HG03575 (cell line): ENCODE results near the gene ADAMTS7.
"Not testable (repeated sequence)": the region's sequence is repeated elsewhere in the genome, so short reads cannot be mapped to it uniquely, and the experiment has no call there.

ENCODE experiments used
- ATAC-seq: cut with Tn5 transposase; IDR thresholded peaks from one replicate; pipeline ENCODE4 v1.9.1; 2021; ENCODE audit not compliant: unreplicated experiment, insufficient number of reproducible peaks, low FRiP score; ENCODE audit errors: extremely low read depth

ADAMTS7 gene

DNA sequence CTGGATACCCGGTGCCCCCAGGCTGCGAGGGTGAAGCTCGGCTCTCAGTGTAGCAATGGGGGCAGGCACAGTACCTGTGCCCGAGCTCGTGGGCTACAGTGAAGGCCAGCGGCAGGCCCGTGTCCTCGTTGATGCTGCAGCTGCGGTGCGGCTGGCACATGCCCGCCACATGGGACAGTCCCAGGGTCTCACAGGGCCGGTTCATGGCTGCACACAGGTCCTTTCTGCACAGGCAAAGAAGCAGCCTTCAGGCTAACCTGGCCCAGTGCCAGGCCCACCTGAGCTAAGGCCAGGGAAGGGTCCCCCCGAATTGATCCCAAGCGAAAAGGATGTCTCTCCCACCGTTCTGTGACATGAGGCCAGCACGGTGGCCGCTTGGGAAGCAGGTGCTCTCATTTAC is 21.6 kb downstream of the ADAMTS7 start:
- ATAC-seq, result no peak

DNA sequence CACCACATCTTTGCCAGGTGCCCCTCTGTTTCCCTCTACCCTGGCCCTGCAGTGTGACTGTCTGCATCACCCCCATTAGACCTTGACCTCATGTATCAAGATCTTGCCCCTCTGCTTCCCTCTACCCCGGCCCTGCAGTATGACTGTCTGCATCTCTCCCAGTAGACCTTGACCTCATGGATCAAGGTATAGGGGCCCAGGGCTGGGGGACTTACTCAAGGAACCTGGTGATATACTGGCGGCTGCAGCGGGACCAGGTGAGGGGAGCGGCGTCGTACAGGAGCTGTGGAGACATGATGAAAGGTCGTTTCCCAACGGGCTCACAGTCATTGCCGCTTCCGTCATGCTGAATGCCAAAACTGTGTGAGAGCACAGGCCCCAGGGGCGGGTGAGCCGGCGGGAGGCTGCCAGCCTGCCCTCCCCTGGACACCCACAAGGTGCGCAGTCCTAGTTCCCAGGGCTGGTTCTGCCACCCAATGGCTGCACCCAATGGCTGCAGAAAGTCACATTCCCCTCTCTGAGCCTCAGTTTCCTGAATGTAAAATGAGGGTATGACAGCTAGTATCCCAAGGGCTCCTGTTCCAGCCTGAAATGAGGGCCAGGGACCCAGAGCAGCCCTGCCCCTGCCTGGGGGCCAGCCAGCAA is 23.1 kb downstream of the ADAMTS7 start:
- ATAC-seq, result no peak

DNA sequence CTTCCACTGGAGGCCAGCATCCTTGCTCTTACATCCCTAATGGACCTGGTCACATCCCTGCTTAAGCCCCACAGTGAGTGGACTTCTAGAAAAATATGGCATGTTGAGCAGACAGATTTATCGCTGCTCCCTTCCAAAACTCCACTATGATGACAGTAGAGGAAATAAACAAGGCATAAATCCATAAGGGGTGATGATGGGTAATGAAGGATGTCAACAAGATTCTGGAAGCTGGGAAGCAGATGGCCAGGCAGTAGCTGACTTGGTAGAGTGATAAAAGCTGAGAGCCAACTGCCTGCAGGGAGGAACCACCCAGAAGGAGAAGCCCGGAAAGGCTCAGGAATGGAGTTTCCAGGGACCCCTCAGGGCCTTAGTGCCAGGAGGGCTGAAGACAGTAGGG is 28.9 kb downstream of the ADAMTS7 start:
- ATAC-seq, result not testable (repeated sequence)

DNA sequence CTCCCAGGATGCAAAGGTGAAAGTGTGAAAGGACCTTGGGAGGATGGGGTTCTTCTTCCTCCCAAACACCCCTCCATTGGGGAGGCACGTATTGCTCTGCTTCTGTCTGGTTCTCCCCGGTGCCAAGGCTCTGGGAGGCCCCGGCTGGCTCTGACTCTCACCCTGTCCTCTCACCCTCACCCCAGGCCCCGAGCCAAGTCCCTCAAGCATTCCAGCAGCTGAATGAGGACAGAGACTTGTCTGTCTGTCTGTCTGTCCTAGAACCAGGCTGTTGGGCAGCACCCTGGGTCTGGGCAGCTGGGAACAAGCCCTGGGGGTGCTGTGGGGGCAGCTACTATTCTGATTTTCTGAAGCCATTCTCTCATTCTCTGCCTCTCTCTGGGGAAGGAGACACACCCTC is 29.9 kb downstream of the ADAMTS7 start:
- not testable (repeated sequence) for ATAC-seq

DNA sequence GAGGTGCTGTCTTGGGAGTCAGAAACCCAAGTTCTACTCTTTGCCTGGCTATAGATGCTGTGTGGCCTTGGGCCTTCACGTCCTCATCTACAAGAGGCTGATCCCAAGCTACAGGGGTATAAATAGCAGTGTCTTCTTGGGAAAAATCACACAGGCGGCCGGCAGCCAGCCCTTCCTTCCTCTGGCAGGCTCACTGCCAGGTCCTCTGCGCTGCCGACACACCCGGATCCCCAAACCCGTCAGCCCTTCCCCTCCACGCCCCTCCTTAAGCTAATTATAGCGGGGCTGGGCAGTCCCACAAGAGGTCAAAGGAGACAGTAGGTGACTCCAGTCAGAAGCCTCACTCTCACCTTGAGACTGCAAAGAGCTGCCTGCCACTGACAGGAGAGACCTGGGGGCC is 31.3 kb downstream of the ADAMTS7 start:
- ATAC-seq, result not testable (repeated sequence)

DNA sequence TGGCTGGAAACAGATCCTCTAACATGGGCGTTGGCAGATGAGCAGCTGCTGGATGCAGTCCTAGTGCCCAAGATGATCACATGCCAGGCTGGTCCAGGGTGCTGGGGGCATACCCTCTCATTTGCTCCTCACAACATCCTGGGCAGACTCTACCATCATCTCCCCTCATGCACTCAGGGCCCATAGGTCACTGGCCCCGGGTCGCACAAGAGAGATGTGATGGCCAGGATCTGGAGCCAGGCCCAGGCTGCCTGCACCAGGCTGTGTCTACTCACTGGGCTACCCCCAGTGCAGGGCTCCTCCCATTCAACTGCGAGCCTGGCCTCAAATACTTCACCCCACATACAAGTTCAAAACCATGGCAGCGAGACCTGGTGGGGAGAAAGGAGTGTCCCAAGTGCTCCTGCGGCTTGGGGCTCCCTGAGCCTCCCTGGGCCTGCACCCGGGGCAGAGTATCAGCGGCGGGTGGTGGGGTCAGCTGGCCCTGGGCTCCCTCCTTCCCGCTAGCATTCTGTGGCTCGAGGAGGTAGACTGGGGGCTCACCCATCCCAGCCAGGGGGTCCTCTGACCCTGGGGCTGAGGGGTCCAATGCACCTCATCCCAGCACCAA is 32.0 kb downstream of the ADAMTS7 start:
- ATAC-seq, result not testable (repeated sequence)

DNA sequence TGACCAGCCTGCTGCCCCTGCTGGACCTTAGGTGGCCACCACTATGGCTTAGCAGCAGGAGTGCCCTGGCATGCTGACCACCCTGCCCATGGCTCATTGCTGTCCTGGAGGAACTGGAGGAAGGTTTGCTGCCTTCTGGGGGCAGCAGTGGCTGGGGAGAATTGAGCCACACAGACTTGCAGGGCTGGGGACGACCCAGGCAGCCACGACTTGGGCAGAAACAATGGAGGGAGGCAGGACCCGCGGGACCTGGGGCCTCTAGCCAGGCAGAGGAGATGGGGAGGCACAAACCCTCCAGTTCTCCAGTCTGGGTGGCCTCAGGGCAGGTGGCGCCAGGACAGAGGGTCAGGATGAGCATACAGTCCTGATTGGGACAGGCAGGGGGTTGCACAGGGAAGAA is 32.8 kb downstream of the ADAMTS7 start:
- no peak for ATAC-seq

DNA sequence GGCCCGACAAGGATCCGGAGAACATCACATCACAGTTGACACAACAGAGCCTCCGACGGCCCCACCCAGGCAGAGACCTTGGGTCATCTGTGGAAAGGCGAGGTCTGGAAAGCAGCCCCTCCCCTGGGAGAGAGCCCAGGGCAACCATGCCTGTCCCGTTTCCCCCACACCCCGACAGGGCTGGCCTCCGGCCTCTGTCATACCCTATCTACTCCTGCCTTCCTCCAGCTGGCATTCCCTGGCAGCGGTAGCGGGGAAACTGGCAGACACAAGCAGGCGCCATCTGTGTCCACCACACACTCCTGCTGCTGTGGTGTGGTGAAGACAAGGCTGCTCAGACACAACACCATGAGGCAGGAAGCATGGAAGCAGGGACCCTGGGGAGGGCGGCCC is 33.3 kb downstream of the ADAMTS7 start:
- not testable (repeated sequence) for ATAC-seq

DNA sequence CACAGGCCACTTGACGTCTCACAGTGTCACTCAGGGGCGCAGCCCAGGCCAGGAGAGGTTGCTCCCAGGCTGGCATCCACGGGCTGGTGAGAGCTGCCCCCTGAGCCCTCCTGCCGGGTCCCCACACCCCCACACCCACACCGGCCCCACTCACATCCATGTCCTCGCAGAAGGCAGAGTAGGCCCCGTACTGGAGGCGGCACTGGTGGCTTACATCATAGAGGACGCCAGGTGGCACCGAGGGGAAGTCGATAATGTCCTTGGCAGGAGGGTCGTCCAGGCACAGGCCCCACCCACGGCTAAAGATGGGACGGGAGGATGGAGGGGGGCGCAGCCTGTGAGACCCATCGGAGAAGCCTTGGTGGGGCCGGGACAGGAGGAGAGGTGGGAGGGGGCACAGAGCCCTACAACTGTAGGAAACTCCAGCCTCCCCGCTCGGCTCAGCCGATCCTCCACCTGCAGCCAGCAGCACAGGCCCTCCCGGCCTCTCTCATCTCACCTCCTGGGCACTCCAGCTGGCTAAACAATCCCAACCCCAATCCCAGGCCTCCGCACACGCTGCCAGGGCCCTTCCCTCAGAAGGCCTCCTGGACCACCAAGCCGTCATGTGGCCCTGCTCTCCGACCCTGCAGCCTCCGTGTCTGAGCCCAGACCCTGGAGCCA is 33.8 kb downstream of the ADAMTS7 start:
- ATAC-seq, result not testable (repeated sequence)

DNA sequence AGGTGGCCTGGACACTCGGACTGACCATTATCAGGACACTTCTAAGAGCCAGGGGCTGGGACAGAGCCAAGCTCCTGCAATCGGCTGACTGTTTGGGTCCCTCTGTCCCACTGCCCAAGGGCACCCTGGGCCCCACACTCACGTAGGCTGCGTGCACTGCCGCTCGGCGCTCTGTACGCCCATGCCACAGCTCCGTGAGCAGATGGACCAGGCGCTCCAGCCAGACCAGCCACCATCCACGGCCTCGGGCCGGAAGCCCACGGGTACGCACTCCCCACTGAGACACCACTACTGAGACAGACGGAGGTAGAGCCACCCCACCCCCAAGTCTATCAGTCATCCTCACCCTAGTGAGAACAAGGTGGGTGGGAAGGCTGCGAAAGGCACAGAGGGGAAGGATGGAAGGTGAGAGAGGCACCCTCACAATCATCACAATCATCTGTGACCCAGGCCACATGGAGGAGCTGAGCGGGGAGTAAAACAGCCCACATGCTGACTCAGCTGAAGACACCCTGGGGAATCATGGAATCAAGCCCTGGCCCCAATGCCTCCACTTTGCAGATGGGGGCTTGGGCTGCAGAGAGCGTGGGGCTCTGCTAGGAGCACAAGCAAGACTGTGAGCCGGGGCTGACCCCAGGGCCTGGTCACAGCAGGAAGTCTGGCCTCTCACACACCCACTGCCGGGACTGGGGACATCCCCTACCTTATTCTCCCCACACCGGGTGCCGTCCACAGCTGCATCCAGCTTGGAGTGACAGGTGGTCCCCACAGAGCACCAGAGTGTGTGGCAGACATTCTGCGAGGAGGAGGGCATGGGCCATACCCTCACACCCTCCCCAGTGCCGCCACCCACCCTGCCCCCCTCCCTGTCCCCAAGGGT is 35.0 kb downstream of the ADAMTS7 start:
- not testable (repeated sequence) for ATAC-seq

DNA sequence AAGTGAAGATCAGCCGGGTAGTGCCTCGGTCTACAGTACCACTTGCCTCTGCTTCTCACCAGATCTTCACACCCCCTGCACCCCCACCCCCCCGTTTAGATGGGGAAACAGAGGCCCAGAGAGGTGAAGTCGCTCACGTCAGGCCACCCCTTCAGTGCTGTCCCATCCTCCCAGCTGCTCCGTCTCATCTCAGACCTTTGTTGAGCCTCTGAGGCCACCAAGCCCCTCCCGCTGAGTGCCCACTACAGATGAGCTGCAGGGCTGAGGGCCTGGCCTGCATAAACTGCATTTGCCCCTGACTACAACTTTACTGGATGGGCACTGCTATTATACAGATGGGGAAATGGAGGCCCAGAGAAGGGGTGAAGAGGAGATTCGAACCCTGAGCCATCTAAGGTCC is 35.8 kb downstream of the ADAMTS7 start:
- no peak for ATAC-seq

DNA sequence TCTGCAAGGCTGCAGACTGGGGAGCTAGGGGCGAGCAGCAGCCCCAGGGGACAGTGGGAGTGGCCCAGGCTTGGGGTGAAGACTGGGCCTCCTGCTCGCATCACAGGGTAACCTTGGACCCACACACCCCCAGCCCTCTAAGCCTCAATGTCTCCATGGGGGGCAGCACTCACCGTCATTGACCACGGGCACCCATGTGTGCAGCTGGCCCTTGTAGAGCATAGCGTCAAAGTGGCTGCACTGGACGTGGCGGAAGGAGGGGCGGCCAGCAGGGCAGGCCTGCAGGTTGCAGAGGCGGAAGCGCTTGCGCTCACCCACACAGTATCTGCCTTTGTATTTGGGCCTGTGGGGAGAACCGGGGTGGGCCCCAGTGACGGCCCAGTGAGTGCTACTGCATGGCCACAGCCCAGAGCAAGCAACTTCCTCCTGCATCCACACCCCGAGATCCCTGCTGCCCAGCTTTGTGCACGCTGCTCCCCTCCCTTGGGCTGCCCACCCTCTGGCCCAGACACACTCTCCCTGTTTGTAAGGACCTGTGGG is 36.7 kb downstream of the ADAMTS7 start:
- ATAC-seq, result not testable (repeated sequence)

DNA sequence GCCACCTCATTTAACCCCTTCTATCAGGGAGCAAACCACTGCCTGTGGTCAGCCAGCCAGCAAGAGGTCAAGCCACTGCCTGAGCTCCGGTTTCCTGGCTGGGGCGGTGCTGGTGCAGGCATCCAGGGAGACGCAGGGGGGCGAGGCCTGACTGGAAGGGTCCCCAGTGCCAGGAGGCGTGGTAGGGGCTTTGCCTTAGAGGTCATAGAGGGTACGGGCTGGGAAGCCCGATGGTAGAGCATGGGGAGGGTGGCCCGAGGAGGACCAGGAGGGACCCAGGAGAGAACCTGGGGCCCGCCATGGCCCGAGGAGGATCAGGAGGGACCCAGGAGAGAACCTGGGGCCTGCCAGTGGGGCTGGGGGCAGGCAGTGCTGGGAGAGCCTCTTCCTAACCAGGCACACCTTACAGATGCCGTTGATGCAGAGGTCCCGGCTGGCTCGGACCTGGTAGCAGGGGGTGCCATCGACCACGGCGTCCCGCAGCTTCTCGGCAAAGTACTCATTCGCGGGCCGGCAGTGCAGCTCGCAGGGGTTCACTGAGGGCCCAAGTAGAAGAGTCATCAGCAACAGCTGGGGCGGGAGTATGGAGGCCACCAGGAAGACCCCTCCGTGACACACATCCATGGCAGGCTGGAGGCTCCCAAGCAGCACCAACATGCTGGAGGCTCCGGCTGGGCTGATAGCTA is 37.4 kb downstream of the ADAMTS7 start:
- ATAC-seq, result not testable (repeated sequence)

DNA sequence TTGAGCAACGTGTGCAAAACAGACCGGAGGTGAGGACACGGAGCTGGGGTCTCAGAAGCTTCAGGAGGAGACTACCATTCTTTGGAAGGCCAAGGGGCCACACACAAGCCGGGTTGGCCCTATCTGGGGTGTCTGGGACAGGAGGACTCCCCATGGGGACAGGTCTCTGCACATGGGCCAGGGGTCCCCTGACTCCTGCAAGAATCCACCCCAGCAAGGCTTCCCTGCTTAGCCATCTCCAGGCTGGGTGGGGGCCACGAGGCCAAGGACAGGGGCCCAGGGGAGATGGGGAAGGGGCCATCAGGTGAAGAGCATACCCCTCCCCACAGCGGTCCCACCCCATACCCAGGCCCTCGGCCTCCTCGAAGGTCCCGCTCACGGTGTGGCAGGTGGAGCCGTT is 38.5 kb downstream of the ADAMTS7 start:
- ATAC-seq, result no peak

DNA sequence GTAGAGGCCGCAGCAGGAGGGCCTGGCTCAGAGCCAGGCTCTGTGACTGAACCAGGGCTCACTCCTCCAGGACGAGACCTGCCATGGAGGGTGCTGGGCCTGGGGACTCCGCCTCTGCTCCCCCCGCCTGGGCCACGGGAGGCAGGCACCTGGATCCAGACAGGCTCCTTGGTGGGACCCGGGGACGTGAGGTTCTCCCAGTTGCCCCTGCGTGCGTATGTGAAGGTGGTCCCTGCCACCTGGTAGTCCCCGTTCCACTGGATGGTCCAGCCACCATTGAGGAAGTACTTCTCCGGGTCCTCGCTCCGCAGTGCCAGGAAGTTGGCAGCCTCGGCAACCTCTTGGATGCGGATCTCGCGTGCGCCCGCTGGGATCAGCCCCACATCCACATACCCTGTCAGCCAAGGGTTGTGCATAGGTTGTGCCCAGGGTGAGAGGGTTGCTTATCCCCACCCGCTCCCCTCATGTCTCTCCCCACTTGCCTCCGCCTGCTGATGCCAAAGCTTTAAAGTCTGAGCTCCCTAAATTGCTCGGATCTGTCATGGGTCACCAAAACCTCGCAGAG is 39.7 kb downstream of the ADAMTS7 start:
- ATAC-seq, result not testable (repeated sequence)

DNA sequence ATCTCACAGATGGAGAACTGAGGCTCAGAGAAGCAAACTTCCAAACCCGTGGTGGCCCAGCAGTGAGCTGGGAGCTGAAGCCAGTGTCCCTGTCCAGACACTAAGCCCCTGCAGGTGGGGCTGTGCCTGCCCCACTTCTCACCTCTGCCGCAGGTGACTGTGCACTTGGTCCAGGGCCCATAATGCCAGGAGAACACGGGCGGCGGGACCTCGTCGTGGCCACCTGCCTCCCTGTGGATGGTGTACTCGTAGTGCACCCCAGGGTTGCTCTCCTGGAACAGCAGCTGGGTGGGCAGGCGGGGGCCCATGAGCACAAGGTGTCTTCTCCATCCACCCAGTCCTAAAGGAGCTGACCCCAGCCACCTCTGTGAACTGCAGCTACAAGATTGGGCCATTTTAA is 40.2 kb downstream of the ADAMTS7 start:
- ATAC-seq, result not testable (repeated sequence)

DNA sequence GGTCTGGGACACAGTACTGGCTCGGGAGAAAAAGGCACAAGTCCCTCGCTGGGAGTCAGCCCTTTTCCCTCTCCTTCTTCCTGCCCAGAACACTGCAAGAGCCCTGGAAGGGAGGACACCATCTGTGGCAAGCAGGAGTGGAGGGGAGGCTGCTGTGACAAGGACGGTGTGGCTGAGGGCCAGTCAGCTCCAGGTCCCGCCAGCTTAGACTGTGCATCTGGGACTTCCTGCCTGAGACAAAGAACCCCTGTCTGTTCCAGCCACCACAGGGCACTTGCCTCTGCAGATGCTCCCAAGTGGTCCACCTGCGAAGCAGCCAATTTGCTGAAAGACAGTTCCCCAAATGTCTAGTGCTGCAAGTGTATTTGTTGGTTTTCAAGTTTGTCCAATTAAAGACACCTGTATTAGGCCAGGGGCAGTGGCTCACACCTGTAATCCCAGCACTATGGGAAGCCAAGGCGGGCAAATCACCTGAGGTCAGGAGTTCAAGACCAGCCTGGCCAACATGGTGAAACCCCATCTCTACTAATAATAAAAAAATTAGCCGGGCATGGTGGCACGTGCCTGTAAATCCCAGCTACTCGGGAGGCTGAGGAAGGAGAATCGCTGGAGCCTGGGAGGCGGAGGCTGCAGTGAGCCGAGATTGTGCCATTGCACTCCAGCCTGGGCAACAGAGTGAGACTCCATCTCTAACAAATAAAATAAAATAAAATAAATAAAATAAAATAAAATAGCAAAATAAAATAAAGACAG is 41.6 kb downstream of the ADAMTS7 start:
- not testable (repeated sequence) for ATAC-seq
